Frontal cortex (tissue), 4 donors: ENCODE measurements around the gene SORL1. TPM values are rescaled to one million over a fixed set of nuclear protein-coding genes. Genes with fewer than 3 reads are reported as not detected.

Experiments used
- DNase-seq, 2 donors: peaks; one replicate each; pipeline ENCODE4 v3.0.0; 2012; ENCODE audit warnings: low spot score in 2 of 2
- FAIRE-seq: peaks from 2 replicates; lab custom pipeline; 2012; peaks lifted over from hg19 to GRCh38; lab: Jason Lieb, UNC
- total RNA-seq: library from RNA; depleted of rRNA; stranded (reverse); fragments of >200 nt; gene quantifications from one replicate; pipeline ENCODE4 v1.2.3, GENCODE V29; 2014
- donor health status: control.
- donor health status: control.
- donor health status: control.

Gene SORL1
- total RNA-seq, 1 donor from 2014 or later, result 42.8 TPM

DNA sequence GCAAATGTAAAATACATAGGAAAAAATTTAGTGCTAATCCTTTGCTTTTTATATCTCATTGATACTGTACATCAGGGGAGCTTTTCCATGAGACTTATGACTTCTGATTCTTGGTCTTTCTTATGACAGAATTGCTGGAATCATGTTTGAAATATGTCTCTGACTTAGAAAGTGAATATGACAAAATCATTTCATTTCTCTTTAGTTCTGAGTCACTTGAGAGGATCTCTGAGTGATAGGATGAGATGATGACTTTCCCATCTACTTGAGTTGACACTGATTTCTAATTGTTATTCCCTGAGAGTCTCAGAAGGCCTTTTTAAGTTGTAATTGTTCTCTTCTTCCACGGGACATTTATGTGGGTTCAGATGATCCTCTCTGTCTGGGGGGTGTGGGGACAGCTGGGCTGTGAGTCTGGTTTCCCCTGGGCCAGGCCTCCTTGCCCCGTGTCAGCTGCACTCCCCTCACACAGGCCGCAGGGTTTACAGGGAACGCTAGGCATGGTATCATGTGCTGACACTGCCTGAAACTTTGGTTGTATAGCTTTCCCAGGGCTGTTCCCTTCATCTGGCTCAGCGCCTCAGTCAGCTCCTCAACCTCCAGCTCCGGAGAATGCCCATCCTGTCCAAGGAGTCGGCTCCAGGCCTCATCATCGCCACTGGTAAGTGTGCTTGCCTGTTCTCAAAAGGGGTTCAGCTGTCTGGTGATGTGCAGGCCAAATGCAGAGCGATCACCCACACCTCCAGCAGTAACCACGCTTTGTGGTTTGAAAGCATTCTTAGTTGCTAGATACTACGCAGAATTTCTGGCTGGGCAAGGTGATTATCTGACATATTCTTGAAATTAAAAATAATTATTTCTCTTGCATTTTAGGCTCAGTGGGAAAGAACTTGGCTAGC, 70.2 kb downstream of the SORL1 start:
- no peak for FAIRE-seq
- no peak for DNase-seq

DNA sequence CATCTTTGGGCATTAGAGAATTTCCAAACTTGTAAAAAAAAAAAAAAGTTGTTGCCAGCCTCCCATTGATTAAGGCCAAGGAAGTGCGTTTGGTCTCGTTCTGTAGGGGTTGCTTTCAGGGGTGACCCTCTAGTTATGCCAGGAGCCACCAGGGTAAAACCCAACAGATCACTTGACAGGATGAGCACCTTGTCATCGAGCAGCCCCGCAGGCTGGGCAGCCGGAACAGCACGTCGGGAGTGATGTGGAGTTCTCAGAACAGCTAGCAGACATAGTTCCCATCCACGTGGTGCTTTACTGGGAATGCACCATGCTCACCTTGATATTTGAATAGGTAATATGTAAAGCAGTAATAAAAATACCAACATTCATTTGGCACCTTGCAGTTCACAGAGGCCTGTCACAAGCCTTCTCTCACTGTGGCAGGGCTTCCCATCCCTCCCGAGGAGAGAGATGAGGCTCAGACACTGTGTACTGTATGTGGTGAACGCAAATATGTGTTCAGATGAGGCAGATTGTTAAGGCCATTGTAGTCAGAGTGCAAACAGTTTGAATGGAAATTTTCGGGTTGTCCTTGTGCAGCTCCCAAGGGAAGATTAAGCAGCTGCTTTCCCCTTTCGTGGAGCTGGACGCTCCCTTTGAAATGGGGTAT, 71.6 kb downstream of the SORL1 start:
- no peak for DNase-seq
- FAIRE-seq, result no peak

DNA sequence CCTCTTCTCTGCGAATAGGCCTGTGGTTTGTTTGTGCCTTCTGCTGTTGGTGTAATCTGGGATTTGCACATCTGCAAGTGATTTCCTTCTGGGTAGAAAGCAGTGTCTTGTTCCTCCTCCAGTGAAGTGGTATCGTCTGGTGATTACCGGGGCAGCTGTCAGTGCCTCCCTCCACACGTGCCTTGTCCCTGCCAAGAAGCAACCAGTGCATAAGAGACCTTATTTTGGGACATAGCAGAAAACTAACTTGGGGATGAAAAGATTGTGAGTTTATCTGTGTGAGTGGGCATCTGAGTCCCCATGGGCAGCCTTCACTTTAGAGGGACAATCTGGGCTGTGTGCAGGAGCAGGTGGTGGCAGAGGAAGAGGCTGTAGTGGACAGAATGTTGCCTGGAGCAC, 72.1 kb downstream of the SORL1 start:
- FAIRE-seq (no peak), DNase-seq (no peak)

DNA sequence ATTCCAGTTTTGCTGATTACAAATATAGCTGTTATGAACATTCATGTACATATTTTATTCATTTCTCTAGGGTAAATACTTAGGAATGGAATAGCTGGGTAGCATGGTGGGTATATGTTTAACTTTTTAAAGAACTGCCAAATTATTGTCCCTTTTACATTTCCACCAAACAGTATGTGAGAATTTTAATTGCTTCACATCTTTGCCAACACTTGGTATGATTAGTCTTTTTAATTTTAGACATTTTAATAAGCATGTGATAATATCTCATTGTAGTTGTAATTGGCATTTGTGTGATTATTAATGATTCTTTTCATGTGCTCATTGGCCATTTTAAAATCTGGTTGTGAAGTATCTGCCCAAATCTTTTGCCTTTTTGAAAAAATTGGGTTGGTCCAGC, 73.3 kb downstream of the SORL1 start:
- no peak for DNase-seq
- no peak for FAIRE-seq

DNA sequence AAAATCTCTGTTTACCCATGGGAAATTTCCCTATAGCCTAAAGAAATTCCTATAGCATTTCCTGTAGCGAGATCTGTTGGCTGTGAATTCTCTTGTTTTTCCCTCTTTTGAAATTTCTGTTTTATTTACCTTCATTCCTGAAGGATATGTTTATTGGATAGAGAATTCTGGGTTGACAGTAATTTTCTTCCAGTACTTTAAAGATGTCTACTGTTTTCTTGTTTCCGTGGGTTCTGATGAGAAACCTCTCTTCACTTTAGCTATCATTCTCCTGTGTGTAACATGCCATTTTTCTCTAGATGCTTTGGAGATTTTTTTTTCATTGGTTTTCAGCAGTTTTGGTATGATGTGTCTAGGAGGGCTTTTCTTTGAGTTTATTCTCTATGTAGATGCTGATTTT, 78.1 kb downstream of the SORL1 start:
- FAIRE-seq, result no peak

DNA sequence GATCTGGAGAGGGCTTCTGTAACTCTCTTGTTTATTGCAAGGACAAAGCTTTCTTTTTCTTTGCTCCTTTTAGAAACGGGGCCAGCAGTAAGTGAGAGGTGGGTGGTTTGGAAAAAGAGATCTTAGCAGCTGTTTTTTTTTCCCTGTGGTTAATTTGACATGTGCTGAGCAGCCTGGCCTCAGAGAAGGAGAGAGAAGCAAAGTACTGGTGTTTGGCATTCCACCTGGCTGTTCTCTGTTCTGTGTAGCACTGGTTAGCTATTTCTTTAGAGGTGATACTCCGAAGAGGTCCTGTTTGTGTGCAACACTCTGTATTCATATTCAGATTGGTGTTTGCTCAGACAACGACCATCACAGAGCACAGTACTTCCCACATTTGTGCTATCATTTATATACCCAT, 81.5 kb downstream of the SORL1 start:
- DNase-seq (no peak), FAIRE-seq (no peak)

More for the DNA sequence above, 78.1 kb downstream of the SORL1 start:
- DNase-seq, result no peak

DNA sequence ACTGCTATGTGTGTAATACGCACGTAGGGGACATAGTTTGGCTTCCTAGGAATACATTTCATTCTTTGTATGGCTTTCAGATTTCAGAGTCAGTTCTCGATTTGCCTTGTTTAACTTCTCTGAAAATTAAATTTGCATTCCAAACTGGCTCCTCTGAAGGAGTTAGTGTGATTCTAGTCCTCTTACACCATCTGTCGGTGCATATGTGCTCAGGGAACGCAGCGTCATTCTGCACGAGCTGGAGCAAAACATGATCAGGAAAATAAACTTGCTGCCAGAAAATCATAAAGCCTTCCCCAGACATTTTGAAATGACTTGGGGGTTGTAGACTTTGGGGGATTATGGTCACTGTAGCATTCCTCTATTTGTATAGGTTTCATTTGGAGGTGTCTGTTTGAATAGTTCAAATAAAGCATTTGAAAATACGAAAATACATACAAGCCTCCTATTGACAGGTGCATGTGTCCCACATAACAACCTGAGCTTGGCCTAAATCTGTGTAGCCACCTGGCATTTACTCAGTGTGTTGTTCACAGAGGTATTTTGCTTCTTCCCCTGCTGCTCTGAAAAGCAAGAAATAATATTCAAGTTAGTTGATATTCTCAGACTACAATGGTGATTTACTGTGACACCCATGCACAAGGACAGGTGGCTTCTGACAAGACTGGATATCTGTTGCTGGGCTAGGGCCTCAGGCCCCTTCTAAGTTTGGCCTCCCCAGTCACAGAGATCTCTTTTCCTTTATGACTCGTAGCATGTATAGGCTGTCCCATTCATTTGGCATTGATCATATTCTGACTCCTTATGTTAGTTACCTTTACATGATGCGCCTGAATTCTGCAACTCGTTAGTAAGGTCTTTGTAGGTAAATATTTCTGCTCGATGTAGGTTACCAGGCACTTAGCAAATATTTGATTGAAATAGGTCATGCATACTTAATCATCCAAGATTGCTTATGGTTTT, 82.3 kb downstream of the SORL1 start:
- FAIRE-seq, result peak; percentile 17
- no peak for DNase-seq

DNA sequence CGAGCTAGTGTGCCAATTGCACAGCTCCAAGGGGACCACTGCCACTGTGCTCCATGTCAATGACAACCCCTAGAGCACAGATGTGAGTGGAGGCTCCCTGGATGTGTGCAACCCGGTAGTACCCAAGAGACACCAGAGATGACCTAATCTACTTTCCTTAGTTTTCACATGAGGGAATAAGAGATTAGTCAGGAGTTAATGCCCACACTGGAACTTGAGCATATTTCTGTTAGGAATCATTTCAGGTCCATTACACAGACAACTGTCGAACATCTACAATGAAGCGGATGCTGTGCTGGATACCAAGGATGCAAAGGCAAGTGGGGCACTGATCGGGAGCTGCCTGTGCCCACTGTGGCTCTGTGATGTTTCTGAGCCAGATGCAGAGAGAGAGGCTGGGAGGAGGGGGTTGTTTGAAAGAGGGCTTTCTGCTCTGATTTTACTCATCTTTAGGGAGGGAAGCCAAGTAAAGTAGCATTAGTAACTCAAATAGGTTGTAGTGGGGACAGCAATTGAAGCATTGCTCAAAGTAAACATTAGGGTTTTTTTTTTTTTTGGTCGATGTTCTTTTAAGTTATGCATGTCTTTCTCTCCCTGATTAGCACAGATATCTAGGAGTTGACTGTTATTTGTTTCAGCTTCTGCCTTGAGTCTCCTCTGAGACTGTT, 83.1 kb downstream of the SORL1 start:
- DNase-seq (no peak), FAIRE-seq (no peak)

DNA sequence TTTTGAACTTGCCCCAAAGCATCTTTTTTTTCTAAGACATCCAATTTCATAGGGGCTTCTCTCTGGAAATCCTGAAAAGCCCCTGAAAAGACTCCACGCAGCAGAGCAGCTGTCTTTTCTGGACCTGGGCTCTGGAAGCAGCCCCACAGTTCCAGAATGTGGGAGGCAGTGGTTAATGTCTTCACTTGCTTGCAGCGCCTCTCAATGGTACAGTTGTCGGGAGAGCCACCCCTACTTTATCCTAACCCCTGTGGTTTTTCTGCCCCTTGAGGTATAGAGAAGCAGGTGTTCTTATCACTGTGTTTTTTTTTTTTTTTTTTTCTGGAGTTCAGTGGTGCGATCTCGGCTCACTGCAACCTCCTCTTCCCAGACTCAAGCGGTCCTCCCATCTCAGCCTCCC, 84.0 kb downstream of the SORL1 start:
- FAIRE-seq (no peak), DNase-seq (no peak)

DNA sequence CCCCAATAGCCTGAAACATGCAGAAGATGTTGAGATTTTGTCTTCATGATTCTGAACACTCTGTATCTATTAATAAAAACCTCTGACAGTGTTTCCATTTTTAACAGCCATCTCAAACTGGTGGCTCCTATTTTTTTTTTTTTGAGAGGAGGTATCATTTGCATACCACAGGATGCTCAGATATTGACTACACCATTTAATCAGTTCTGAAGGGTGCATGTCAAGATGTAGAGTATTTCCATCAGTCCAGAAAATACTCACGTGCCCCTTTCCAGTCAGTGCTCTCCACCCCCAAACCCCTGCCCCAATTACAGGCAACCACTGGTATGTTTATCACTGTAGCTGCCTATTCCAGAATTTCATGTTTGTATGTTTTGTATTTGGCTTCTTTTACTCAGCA, 85.9 kb downstream of the SORL1 start:
- FAIRE-seq (no peak), DNase-seq (no peak)

DNA sequence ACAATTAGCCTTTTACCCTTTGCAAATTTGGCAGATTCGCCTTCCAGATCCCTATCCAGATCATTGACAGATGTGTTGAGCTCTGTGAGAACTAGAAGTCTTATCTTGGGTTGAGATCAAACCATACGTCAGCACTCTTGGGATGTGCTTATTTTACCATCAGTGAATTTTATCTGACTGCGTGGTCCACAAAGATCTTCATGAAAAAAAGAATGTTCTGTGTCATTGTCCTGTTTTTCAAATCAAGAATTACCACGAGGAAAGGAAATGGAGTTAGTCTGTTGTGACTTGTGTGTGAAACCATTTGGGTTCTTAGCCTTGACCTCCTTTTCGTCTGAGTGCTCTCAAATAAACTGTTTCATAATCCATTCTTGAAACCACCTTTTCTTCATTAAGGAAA, 86.9 kb downstream of the SORL1 start:
- FAIRE-seq, result no peak

DNA sequence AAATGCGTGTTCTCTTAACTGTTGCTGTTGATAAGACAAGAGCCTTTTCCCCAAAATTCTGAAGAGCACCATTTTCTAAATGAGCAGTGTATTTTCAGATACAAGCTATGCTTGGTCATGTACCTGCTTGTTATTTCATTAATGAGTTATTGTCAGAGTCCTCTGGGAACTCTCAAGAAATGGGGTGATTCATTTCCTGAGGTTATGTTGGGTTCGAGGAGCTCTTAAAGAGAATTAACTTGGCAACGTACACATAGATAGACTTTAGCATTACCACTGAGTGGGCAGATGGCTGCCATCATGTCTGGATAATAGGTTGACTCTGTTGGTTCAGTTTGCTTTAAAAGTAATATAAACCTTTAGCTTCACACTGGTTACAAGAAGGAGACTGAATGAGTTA, 88.5 kb downstream of the SORL1 start:
- DNase-seq, result no peak

More for the DNA sequence above, 86.9 kb downstream of the SORL1 start:
- DNase-seq, result no peak

DNA sequence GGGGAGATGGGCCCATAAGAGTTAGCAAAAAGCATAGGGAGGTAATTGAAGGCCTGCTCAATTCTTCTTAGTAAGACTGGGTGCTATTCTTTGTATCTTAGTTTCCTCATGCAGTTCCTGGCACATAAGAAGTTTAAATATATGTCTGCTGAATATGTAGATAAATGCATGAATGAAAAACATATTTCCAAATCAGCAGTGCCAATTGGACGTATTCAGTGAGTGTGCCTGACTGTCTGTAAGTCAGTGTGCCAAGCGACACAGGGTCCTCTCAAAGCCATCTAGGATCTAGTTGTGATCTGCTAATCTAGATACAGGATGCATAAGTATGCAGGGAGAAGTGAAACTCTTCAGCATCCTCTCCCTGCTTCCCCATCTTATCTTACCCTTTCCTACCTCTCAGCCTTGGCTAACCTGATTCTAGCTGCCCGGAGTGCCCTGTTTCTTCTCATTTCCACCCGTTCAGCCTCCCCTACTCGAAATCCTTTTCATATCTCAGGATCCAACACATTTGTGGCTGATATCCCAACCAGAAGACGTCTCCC, 91.8 kb downstream of the SORL1 start:
- no peak for DNase-seq
- no peak for FAIRE-seq

More for the DNA sequence above, 88.5 kb downstream of the SORL1 start:
- no peak for FAIRE-seq

DNA sequence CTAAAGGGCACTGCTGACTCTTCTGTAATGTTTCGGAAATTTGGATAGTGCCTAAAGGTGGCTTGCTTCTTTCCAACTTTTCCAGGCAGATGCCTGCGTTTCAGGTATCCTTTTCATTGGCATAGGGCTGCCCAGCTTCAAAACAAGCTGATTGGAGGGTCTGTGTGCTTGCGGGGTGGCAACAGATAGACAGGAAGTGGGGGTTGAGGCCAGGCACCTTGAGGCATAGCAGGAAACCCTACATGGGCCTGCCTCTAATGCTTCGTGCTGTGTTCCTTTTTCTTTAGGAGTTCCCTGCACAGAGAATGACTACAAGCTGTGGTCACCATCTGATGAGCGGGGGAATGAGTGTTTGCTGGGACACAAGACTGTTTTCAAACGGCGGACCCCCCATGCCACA, 92.8 kb downstream of the SORL1 start:
- FAIRE-seq (no peak), DNase-seq (no peak)

DNA sequence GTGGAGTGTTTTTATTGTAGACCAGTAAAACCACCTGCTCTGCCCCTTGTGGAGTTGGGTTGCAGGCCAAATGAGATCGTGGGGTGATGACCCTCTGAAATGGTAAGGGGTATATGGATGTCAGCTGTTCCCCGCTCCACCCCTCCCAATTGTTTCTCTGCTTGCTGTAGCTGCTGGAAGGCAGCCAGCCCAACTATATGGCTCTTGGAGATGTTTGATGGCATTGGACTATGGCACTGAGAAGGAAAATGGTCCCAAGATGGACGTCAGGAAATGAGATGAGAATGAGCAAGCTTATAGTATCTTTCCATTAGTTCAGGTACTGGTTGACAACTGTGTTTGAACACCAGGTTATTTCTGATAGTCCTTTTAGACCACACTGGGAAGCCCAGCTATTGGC, 95.5 kb downstream of the SORL1 start:
- no peak for DNase-seq
- no peak for FAIRE-seq

DNA sequence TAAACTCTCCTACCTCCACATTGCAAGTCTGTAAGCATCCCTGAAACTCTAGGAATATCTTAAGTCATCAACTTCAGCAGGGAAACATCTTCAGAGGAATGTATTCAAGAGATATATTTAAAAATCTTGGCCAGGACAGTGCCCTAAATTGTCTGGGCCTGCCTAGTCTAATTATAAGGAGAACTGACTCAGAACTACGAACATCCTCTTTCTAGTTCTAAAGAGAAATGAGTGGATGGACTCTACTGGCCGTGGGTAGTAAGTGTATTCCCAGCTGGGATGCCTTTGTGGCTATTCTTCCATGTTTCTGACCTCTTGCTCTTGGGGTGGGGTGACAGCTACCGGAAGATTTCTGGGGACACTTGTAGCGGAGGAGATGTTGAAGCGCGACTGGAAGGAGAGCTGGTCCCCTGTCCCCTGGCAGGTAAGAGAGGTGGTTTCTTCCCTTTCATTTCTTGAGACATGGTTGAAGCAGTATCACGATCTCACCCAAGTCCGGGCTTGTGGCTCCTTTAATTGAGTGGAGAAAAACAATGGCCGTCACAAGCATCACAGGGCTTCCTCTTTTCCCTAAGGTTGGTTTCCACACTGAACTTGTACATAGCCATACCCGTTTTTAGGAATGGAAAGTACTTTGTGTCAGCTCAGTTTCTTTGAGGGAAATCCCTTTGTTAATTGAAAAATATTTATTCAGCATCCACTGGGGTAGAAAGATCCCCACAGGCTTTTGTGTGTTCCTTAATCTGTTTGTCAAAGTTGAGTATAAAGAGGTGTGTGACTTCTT, 98.3 kb downstream of the SORL1 start:
- FAIRE-seq, result no peak
- no peak for DNase-seq

DNA sequence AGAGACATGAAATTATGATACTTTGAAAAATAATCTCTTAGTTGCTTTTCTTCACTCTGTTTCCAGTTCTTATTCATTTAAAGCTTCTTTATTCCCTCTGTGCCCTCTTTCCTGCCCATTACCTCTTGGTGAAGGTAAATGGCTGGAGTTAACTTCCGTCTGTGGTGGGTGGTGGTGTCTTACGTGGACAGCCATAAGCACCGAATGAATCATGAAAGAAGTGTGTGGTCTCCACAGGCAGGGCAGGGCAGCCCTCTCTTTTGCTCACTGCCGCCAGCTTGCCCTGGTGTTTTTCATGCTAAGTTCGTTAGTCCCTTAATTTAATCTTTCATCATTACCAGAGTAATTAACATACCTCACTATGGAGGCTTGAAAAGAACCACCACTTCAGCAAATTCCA, 99.3 kb downstream of the SORL1 start:
- FAIRE-seq, result no peak
- DNase-seq, result no peak

DNA sequence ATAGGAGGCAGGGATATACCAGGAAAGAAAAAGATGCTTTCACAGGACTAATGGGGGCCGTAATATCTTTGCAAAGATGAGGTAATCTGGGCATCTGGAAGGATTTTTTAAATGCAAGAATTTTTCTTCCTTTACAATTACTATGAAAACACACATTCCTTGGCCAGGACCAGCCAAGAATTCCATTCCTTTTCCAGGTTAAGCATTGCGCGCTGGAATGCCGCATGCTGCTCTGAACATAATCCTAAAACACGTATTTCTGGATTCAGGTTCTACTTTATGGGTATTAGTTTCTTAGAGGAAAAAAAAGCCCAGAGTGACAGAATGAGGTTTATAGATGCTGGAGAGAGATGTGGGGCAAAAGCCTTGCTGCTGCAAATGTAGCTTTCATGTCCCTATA, 100.0 kb downstream of the SORL1 start:
- no peak for FAIRE-seq
- no peak for DNase-seq

DNA sequence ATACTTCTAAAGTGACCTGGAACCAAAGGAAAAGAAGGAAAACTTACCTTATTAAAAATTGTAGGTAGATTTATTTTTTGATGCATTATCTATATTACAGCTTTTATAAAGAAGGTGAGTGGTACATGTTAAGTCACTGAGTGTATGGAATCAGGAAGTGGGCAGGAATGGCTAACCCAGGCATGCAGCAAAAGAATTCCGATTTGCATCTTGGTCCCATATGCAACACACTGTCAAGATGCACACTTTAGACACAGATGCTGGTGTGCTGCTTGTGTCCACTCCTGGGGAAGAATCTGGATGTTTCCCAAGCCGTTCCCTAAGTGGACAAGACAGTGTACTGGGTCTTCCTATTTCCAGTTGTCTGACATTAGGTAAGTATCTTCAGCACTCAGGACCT, 100.5 kb downstream of the SORL1 start:
- DNase-seq, result no peak
- FAIRE-seq, result no peak
